Endodermal cell (in vitro differentiated cells): ENCODE results near the gene FOXQ1. TPM values are rescaled to one million over a fixed set of nuclear protein-coding genes. Genes with fewer than 3 reads are reported as not detected.

ENCODE experiments used
- DNase-seq: peaks from one replicate; pipeline ENCODE4 v3.0.0-alpha.2; 2017
- H3K27ac ChIP-seq: 2 replicates; pipeline ENCODE4 v1.5.1; 2013; ENCODE audit warnings: mild to moderate bottlenecking, low read depth, low read length, moderate library complexity
- H3K27me3 ChIP-seq: 2 replicates; pipeline ENCODE4 v1.6.1; 2013; ENCODE audit warnings: mild to moderate bottlenecking, low read length, moderate library complexity; ENCODE audit not compliant: insufficient read depth, control insufficient read depth, poor library complexity, severe bottlenecking
- H3K36me3 ChIP-seq: 2 replicates; pipeline ENCODE4 v1.7.0; 2013; ENCODE audit warnings: mild to moderate bottlenecking, low read length, moderate library complexity; ENCODE audit not compliant: control insufficient read depth, insufficient read depth
- H3K4me1 ChIP-seq: one replicate; pipeline ENCODE4 v1.7.0; 2013; ENCODE audit warnings: low read length; ENCODE audit not compliant: control insufficient read depth, insufficient read depth
- H3K4me3 ChIP-seq: 2 replicates; pipeline ENCODE4 v1.5.1; 2013; ENCODE audit warnings: mild to moderate bottlenecking, low read length, moderate library complexity
- H3K9ac ChIP-seq: 2 replicates; pipeline ENCODE4 v1.6.1; 2013; ENCODE audit warnings: mild to moderate bottlenecking, low read length, moderate library complexity; ENCODE audit not compliant: poor library complexity, severe bottlenecking; ENCODE audit errors: extremely low read depth
- H3K9me3 ChIP-seq: 2 replicates; pipeline ENCODE4 v1.6.1; 2013; ENCODE audit warnings: mild to moderate bottlenecking, low read length, moderate library complexity; ENCODE audit not compliant: control insufficient read depth
- H3K27ac Mint-ChIP-seq: 2 replicates; pipeline ENCODE4 v1.8.0; 2020; ENCODE audit warnings: mixed read lengths
- H3K27me3 Mint-ChIP-seq: 2 replicates; pipeline ENCODE4 v1.8.0; 2021; ENCODE audit warnings: mild to moderate bottlenecking, mixed read lengths; ENCODE audit not compliant: insufficient read depth
- H3K36me3 Mint-ChIP-seq: 2 replicates; pipeline ENCODE4 v1.8.0; 2020; ENCODE audit warnings: low read depth, mixed read lengths
- H3K4me1 Mint-ChIP-seq: 2 replicates; pipeline ENCODE4 v1.8.0; 2020; ENCODE audit warnings: mixed read lengths
- H3K4me3 Mint-ChIP-seq: 2 replicates; pipeline ENCODE4 v1.8.0; 2020; ENCODE audit warnings: mild to moderate bottlenecking, moderate library complexity, mixed read lengths
- H3K9me3 Mint-ChIP-seq: 2 replicates; pipeline ENCODE4 v1.8.0; 2020; ENCODE audit warnings: mild to moderate bottlenecking, mixed read lengths
- WGBS, 2 experiments: methylation state at CpG; one replicate each; pipeline versions ENCODE4 v1.1.5 to v1.1.7; 2013; ENCODE audit warnings: missing lambda C conversion rate in 2 of 2, mixed read lengths in 1 of 2; ENCODE audit not compliant: insufficient coverage in 1 of 2, insufficient read length in 1 of 2; 5-methylcytosine and 5-hydroxymethylcytosine counted together
- total RNA-seq, 2 donors: library from RNA; stranded (reverse); fragmentation: NEBNext Ultra II Directional in 1 of 2; extraction: Animal tissue kit (Norgen Biotek cat#: 25700) in 1 of 2; gene quantifications; 2 replicates in 1 of 2; 3 replicates in 1 of 2; pipeline ENCODE4 v1.2.1, GENCODE V29; 2021
- TF ChIP-seq, protein P1 (sequence below): fragments of 200-600 bp; sonication (generic); conservative IDR thresholded peaks from 2 replicates; pipeline ENCODE4 v1.5.0; 2021; ENCODE audit warnings: antibody characterized with exemption, mild to moderate bottlenecking

Gene FOXQ1
- total RNA-seq, 2 donors from 2014 or later = 7.8 to 41.3 TPM

DNA sequence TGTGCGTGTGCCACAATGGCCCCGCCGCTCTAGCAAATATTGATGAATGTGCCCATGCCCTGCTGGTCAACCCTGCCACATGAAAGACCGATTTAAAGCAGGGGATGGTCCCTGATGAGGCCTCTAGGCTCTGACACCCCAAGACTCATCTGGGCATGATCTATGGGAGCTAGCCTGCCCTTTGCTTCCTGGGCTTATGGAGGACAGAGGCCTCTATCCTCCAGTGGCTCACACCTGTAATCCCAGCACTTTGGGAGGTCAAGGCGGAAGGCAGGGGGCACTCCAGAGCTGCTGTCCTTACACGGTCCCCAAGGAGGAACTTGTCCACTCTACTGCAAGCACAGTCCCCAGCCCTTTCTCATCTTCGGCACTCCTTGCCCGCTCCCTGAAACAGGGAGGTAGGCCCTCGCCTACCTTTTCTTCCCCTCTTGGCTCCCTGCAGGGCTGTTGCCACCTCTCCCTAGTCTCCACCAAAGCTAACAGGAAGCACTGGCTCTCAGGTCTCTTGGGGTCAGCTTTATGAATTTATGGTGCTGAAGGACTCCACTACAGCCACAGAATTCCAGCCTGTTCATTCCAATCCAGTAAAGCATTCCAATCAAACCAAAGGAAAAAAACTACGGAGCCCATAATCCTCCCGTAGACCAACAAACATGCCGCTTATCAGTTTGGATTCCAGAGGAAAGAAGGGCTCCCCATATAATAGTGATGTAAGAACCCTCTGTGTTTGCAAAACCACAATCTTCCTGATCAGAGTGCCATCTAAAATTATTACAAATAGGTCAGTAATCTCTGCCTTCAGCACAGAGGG lies 48.7 kb upstream of the FOXQ1 start:
- TF ChIP-seq, protein P1, sequence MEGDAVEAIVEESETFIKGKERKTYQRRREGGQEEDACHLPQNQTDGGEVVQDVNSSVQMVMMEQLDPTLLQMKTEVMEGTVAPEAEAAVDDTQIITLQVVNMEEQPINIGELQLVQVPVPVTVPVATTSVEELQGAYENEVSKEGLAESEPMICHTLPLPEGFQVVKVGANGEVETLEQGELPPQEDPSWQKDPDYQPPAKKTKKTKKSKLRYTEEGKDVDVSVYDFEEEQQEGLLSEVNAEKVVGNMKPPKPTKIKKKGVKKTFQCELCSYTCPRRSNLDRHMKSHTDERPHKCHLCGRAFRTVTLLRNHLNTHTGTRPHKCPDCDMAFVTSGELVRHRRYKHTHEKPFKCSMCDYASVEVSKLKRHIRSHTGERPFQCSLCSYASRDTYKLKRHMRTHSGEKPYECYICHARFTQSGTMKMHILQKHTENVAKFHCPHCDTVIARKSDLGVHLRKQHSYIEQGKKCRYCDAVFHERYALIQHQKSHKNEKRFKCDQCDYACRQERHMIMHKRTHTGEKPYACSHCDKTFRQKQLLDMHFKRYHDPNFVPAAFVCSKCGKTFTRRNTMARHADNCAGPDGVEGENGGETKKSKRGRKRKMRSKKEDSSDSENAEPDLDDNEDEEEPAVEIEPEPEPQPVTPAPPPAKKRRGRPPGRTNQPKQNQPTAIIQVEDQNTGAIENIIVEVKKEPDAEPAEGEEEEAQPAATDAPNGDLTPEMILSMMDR = peak; percentile 74
- H3K4me1 ChIP-seq = no peaks in the 10 kb centered on the region
- Mint-ChIP-seq H3K27me3 (peaks cover 7% of the 10 kb centered on the region), H3K9me3 (no peaks in the 10 kb centered on the region), H3K27ac (no peak overlapping the region), H3K36me3 (no peaks in the 10 kb centered on the region), H3K4me1 (peaks cover 4% of the 10 kb centered on the region), H3K4me3 (no peak overlapping the region)
- H3K9me3 ChIP-seq = no peaks in the 10 kb centered on the region
- peak; percentile 79 for DNase-seq
- H3K36me3 ChIP-seq = no peaks in the 10 kb centered on the region
- H3K9ac ChIP-seq = no peak overlapping the region
- no peaks in the 10 kb centered on the region for H3K27me3 ChIP-seq
- H3K27ac ChIP-seq = no peak overlapping the region
- WGBS, 2 experiments = 89 to 91% methylated on average over 11 to 12 of the region's 12 CpGs
- no peak overlapping the region for H3K4me3 ChIP-seq

DNA sequence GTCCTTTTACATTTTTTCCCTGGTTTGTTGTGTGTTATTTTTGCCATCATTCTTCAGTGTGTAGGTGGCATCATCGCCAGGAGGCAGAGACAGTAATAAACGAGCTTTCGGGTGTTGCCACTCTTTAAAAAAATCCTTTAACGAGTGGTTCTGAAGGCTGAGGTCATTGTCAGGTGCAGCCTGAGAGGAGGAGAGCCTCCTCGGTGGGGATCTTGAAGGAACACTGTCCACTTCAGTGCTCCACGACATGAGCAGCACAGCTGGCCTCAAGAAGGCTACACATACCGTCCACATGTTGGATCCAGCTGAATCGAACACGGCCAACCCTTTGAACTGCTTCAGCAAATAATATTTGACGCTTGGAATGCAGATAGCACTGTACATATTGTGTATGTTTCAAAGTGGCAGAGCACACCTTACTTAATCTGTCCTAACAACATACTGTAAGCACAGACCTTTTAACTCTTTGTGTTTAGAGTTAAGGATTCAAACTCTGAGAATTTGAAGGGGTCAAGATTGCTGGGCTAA lies 48.0 kb upstream of the FOXQ1 start:
- H3K27ac ChIP-seq = no peak overlapping the region
- no peak for DNase-seq
- H3K9me3 ChIP-seq = no peaks in the 10 kb centered on the region
- H3K4me3 ChIP-seq = no peak overlapping the region
- Mint-ChIP-seq H3K36me3 (no peaks in the 10 kb centered on the region), H3K4me3 (no peak overlapping the region), H3K4me1 (peaks cover 4% of the 10 kb centered on the region), H3K27ac (no peak overlapping the region), H3K9me3 (no peaks in the 10 kb centered on the region), H3K27me3 (peaks cover 5% of the 10 kb centered on the region)
- no peaks in the 10 kb centered on the region for H3K36me3 ChIP-seq
- WGBS, 2 experiments = 88 to 92% methylated on average over 9 to 10 of the region's 10 CpGs
- TF ChIP-seq, protein P1 = no peak
- H3K27me3 ChIP-seq = no peaks in the 10 kb centered on the region
- H3K9ac ChIP-seq = no peak overlapping the region
- H3K4me1 ChIP-seq = no peaks in the 10 kb centered on the region

DNA sequence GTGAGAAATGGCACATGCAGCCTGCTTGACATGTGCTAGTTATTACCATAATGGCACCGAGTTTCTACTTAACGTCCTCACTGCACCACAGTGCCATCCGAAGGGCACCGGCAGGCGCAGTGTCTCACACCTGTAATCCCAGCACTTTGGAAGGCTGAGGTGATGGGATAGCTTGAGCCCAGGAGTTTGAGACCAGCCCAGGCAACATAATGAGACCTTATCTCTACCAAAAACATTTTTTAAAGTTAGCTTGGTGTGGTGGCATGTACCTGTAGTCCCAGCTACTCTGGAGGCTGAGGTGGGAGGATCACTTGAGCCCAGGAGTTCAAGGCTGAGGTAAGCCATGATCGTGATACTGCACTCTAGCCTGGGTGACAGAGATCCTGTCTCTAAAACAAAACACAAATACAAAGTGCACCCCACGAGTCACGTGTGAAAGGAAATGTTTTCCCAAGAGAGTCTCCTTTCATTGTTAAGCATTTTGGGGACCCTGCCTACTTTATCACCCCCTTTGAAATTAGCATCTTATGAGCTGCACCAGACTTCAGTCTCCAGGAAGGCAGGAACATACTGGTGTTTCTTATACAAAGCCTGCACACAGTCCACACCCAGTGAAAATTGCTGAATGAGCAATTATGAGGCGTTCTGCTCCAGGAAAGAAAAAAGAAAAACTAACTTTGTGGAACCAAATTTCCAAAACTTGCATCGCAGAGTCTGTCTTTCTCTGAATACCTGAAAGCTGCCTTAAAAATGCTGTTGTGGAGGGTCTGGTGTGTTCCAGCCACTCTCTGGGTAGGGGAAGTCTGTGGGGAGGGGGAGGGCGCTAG lies 47.1 kb upstream of the FOXQ1 start:
- Histone ChIP-seq H3K4me1 (no peaks in the 10 kb centered on the region), H3K4me3 (no peak overlapping the region), H3K27ac (no peak overlapping the region), H3K9me3 (no peaks in the 10 kb centered on the region), H3K36me3 (no peaks in the 10 kb centered on the region), H3K27me3 (no peaks in the 10 kb centered on the region), H3K9ac (no peak overlapping the region)
- Mint-ChIP-seq H3K9me3 (no peaks in the 10 kb centered on the region), H3K27me3 (peaks cover 5% of the 10 kb centered on the region), H3K36me3 (no peaks in the 10 kb centered on the region), H3K27ac (no peak overlapping the region), H3K4me3 (no peak overlapping the region), H3K4me1 (peaks cover 4% of the 10 kb centered on the region)
- 94 to 95% methylated on average over 8 to 10 of the region's 11 CpGs for WGBS, 2 experiments
- DNase-seq = no peak
- TF ChIP-seq, protein P1 = no peak
